T1000 (cell line): ENCODE measurements around the gene CCNDBP1.
"Not testable (repeated sequence)": the region's sequence is repeated elsewhere in the genome, so short reads cannot be mapped to it uniquely, and the experiment has no call there.

ENCODE experiments used
- DNase-seq: peaks from one replicate; lab custom pipeline; 2025; ENCODE audit warnings: mixed read lengths; lab: John Stamatoyannopoulos, UW

Gene CCNDBP1

DNA sequence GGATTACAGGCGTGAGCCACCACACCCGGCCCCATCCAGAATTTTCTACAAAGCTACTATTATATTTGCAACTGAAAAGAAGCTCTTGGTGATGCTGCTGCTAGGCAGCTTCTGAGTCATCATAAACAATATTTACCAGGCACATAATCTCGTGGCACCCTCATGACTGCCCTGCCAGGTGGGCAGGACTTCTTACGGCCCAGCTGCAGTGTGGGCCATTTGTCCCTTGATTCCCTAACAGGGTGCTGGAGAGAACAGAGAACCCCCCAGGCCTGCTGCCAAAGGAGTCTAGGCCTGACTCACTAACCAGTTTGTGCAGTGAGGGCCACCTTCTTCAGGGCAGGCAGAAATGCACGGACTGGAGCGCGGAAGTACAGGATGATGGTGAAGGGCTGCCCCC lies 30.8 kb downstream of the CCNDBP1 start:
- no peak for DNase-seq

- no peak for DNase-seq
Observed at GRCh38 chr15:43218908-43219706, 33.9 kb downstream of the CCNDBP1 start.

- DNase-seq = no peak
Observed at GRCh38 chr15:43219929-43220928, 35.0 kb downstream of the CCNDBP1 start.

GRCh38 chr15:43220991-43221403 lies 35.8 kb downstream of the CCNDBP1 start, which contains the start of gene EPB42:
Gene EPB42, minus strand, starts transcription at chr15:43221018. Its CDS starts 193 bp downstream, at chr15:43220825.
- DNase-seq = no peak

DNA sequence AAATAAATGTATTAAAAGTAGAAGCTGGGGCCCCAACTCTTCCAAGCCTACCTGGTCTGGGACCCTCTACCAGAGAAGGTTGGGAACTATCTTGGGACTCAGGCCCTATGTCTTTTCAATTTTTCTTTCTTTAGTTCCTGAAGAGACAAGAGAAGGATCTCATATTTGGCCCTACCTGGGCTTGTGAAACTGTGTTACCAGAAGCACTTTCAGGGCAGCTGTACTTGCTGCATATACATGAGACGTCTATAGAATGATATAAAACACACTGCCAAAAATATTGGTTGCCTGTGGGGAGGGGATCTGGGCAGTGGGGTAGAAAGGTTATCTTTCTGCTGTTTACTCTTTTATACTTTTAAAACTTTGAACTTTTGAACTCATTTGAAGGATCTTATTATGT lies 36.2 kb downstream of the CCNDBP1 start:
- DNase-seq = no peak

DNA sequence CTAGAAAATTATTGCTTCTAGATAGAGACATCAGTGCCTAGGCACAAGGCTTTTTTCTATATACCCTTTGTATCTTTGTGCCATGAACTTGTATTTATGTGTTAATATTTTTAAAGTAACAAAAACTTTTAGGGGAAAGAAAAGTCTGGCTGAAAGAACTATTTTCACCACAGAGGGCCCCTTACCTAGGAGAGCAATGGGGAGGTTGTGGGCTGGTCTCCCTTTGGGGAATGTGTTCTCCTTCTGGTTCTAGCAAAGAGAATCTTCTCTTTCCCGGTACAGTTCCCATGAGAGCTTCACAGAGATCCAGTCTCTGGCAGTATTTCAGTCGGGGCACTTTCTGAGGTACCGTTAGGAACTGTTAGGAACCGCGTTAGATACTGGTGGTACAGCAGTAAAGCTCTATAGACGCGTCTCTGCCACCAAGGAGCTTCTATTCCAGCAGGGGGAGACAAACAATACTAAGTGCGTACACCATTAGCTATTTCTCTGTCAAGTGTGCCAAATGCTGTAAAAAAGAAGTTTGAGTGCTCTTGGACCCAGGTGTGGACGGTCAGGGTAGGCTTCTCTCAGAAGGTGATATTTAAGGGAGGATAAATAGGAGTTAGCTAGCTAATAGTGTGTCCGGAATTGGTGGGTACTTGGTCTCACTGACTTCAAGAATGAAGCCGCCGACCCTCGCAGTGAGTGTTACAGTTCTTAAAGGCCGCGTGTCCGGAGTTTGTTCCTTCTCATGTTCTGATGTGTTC lies 40.2 kb downstream of the CCNDBP1 start:
- DNase-seq = no peak

- not testable (repeated sequence) for DNase-seq
Observed at GRCh38 chr15:43225950-43226255, 40.7 kb downstream of the CCNDBP1 start.

DNA sequence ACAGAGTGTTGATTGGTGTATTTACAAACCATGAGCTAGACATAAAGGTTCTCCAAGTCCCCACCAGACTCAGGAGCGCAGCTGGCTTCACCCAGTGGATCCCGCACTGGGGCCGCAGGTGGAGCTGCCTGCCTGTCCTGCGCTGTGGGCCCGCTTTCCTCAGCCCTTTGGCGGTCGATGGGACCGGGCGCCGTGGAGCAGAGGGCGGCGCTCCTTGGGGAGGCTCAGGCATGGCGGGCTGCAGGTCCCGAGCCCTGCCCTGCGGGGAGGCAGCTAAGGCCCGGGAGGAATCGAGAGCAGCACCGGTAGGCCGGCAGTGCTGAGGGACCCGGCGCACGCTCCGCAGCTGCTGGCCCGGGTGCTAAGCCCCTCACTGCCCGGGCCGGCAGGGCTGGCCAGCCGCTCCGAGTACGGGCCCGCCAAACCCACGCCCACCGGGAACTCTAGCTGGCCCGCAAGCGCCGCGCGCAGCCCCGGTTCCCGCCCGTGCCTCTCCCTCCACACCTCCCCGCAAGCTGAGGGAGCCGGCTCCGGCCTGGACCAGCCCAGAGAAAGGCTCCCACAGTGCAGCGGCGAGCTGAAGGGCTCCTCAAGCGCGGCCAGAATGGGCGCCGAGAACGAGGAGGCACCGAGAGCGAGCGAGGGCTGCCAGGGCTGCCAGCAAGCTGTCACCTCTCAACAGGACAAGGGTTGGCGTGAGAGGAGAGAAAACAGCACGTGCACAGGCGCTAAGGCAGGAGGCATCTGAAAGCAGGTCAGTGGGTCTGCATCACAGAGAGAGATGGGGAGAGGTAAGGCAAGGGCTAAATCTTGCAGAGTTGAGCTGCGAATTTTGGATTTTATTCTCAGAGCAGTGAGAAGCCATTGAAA lies 41.5 kb downstream of the CCNDBP1 start:
- no peak for DNase-seq

- DNase-seq = no peak
Observed at GRCh38 chr15:43229977-43230376, 44.8 kb downstream of the CCNDBP1 start.

GRCh38 chr15:43230640-43231115 lies 45.5 kb downstream of the CCNDBP1 start:
- DNase-seq = no peak

- DNase-seq = no peak
Observed at GRCh38 chr15:43232289-43232874, 47.2 kb downstream of the CCNDBP1 start.

GRCh38 chr15:43235536-43235935 lies 50.3 kb downstream of the CCNDBP1 start:
- DNase-seq = no peak

DNA sequence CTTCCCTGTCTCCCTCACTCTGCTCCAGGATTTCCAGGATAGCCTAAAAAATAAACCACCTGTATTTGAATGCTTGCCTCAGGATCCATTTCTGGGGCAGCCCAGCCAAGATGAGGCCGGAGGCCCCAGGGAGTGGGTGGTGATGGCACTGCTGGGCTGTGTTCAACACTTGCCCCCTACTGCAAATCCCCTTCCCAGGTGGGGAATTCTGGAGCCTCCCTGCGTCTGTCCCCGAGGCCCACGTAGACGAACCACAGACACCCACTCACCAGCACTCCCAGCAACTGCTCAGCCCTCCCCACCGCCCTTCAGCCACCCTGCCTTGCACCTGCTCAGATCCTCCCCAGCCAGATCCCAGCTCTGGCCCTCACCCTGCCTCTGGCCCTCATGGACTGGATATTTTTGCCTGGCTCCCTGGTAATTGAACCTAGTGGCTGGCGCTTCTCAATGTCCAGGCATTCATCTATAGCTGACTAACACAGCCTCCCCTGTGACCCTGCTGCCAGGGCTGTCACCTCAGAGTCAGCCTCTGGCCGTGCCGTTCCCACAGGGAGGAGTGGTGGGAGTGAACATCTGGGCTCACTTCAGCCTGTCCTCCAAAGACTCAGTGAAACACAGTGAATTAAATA lies 52.8 kb downstream of the CCNDBP1 start:
- no peak for DNase-seq

- no peak for DNase-seq
Observed at GRCh38 chr15:43238671-43239131, 53.5 kb downstream of the CCNDBP1 start.

DNA sequence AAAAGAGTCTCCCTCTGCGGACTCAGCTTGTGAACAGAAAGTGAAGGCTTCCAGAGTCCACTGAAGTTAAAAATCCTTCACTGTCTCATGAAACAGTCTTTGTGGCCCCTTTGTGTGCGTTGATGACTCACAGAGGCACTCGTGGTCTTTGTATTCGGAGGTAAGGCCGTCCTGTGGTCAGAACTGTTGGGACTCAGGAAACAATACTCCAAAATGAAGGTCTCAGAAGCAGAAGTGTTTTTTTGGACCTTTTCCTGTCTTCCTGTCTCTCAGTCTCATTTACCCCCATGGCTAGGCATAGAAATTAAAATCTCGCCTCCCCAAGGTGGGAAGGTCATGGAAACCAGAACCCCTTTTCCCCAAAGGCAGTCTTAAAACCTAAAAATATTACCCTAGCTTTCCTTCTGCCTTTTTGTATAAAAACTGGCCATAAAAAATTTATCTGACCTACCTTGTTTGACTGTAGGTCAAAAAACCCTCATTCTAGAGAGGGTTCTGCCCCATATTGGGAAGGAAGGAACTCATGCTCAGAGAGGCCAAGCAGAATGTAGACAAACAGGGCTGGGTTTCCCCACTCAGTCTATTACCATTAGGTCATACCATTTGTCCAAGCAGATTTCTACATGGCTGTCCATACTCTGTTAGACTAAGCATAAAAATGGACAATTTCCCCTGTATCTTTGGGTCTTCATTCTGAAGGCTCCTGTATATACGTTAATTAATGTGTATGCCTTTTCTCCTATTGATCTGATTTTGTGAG lies 54.7 kb downstream of the CCNDBP1 start:
- DNase-seq = no peak

DNA sequence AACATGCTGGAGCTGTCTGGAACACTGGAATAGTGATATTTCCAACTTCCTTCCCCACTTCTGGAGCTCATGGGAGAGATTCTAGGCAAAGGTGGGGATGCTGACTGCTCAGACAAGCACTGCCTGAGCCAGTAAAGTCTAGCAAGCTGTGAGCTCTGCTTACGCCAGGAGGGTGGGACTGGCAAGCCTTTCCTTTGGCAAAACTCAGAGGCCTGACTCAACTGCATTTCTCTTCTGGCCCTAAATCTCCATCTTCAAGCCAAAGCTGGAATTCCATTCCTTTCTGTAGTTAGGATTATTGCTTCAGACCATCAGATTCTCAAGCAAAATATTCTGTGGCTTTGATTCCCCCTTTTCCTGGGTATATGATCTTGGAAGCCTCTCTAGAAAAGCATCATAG lies 55.9 kb downstream of the CCNDBP1 start:
- no peak for DNase-seq

DNA sequence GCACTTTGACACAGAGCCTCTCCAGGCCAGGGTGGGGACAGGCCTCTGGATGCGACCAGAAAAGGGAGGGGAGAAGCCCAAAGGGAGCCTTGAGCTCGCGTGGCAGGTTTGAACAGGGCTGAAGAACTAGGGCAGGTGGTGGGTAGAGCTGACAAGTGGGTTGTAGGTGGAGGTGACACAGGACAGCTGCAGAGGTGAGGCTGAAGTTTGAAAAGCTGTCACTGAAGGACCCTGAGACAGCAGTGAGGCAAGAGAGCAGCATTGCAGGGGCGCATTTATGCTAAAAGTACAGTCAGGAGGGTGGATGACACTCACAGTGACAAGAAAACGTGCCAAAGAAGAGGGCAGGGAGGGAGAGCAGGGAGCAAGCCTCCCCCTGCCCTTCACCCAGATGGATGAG lies 57.4 kb downstream of the CCNDBP1 start:
- DNase-seq = no peak

GRCh38 chr15:43243020-43243645 lies 57.9 kb downstream of the CCNDBP1 start:
- DNase-seq = no peak

DNA sequence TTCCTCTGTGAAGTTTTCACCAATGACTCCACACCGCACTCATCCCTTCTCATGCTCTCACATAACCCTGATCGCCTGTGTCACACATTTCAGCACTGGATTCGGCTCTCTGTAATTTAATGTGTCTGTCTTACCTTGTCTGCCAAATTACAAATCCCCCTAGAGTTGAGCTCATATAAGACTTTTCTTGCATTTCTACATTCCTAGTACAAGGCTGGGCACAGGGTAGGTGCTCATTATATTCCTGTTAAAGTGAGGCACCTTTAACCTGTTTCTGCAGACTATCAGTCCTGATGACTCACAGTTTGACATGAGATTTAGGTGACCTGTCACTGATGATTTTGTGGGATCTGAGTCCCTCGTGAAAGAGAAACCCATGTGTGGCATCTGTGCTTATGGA lies 58.9 kb downstream of the CCNDBP1 start:
- DNase-seq = no peak
